HG02571 (cell line): ENCODE data around the gene LBR.

Experiments used
- ATAC-seq: cut with Tn5 transposase; IDR thresholded peaks from one replicate; pipeline ENCODE4 v1.9.1; 2021; ENCODE audit warnings: mild to moderate bottlenecking, moderate library complexity; ENCODE audit not compliant: unreplicated experiment

LBR gene

DNA sequence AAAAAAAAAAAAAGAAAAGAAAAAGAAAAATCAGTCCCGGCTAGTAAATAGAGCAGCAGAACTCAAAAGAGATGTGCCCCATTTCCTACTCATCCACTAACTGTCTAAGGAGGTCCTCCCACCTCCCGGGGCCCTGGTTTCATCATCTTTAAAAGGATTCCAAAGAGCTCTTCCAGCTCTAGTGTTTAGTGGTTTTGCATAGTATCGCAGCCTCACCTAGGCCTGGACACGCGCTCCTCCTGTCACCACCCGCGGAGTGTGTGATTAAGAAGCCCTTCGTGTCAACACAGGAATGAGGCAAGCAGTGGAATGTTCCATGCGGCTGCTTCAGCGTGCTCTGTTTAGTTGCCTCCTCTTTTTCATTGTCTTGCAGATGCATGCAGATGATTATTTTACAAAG is 49.0 kb downstream of the LBR start:
- ATAC-seq, result no peak

- no peak for ATAC-seq
These were observed 52.8 kb downstream of the LBR start for GRCh38 chr1:225374996-225375395.

DNA sequence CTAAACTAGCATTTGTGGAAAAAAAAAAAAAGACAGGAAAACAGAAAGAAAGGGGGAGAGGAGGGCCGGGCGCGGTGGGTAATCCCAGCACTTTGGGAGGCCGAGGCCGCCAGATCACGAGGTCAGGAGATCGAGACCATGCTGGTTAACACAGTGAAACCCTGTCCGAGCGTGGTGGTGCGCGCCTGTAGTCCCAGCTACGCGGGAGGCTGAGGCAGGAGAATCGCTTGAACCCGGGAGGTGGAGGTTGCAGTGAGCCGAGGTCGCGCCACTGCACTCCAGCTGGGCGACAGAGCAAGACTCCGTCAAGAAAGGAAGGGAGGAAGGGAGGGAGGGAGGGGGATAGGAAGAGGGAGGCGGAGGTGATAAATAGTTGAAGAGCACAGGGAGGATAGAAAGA is 54.7 kb downstream of the LBR start:
- no peak for ATAC-seq

DNA sequence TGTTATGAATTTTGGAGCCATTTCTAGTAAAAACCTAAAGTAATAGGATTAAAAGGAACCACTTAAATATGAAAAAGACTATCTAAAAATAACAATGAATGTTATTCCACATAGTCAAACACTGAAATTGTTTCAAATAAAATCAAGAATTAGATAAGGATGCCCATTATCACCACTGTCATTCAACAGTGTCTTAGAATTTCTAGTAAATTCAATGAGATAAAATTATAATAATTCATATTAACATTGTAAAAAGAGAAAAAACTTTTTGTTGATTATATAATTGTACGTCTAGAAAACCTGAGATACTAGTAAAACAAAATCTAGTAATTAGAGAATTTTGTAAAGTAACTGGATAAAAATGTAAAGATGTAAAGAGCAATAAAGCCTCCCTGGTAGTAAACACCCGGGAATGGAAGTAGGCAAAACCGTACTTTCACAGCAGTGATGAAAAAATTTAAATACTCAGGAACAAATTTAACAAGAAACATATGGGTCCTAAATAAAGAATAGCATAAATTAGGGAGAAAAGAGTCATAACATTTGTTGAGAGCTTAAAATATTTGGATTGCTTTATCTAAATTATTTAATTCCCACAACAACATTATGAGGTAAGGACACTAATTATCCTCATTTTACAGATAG is 56.4 kb downstream of the LBR start:
- no peak for ATAC-seq

- ATAC-seq, result no peak
These were observed 59.7 kb downstream of the LBR start for GRCh38 chr1:225368036-225368552.

GRCh38 chr1:225366552-225366951 is 61.3 kb downstream of the LBR start:
- no peak for ATAC-seq

DNA sequence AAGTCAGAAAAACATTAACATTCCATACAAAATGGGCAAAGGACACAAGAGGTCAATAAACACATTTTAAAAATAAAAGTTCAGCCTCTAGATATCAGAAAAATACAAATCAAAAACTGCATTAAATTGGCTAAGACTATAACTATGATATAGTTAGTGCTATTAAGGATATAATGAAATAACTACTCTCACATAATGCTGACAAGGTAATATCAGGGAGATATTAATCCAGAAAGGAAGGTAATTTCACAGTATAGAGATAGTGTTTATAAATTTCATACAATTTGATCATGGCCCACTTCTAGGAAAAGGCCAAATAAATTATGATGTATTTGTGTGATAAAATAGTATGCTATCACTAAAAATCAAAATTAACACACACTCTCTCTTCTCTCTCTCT is 61.8 kb downstream of the LBR start:
- ATAC-seq, result no peak

- no peak for ATAC-seq
These were observed 63.4 kb downstream of the LBR start for GRCh38 chr1:225364439-225364838.

GRCh38 chr1:225362805-225363204 is 65.0 kb downstream of the LBR start:
- no peak for ATAC-seq

DNA sequence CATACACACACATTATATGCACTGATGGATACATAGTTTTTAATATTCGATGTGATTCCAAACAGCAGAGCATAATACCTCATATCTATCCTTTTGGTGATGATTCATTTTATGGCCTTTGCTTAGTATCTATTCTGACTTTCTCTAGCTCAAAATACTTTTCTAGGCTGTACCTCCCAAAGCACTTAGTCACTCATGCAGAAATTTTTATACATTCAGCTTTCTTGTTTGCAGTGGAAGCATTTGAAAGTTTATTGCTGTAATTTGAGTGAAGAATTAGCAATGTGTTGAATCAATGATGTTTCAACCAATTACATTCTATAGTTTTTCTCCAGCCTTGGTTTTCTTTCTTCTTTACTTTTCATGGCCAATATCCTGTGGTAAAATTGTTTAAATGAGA is 66.7 kb downstream of the LBR start:
- no peak for ATAC-seq

DNA sequence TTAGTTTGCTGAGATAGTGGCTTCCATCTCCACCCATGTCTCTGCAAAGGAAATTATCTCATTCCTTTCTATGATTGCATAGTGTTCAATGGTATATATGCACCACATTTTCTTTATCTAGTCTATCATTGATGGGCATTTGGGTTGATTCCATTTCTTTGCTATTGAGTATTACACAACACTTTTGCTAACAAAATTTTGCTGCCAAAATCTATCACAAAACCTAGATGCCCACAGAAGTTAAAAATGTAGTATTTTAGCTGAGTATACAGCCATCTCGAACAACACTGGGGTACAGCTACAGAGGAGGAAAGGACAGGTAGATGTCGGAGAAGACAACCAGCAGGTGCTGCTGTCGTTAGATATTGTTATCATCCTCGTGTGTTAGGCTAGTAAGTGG is 67.7 kb downstream of the LBR start:
- ATAC-seq, result no peak

DNA sequence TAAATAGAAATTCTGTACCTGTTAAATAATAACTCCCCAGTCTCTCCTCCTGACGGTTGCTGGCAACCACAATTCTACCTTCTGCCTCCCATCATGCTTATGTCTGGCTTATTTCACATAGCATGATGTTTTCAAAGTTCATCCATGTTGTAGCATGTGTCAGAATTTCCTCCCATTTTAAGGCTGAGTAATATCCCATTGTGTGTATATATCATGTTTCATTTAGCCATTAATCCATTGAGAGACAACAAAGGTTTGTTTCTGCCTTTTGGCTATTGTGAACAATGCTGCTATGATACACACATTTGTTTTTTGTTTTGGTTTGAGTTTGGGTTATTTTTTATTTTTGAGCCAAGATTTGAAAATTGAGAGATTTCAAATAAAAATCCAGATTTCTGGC is 72.0 kb downstream of the LBR start:
- ATAC-seq, result no peak

- no peak for ATAC-seq
These were observed 72.9 kb downstream of the LBR start for GRCh38 chr1:225354906-225355305.
